Kidney (tissue), 14 donors: Measurements from ENCODE around the gene PRDX6. TPM values are rescaled to one million over a fixed set of nuclear protein-coding genes. Genes with fewer than 3 reads are reported as not detected.

Experiments
- DNase-seq, 5 donors: peaks; one replicate each; pipeline ENCODE4 v3.0.0-alpha.2; 2013 to 2020
- FAIRE-seq: peaks from 2 replicates; lab custom pipeline; 2012; peaks lifted over from hg19 to GRCh38; lab: Jason Lieb, UNC
- H3K27ac ChIP-seq, 2 donors: one replicate each; pipeline ENCODE4 v1.7.0; 2013; ENCODE audit warnings: low read depth in 2 of 2, low read length in 2 of 2, inconsistent platforms in 1 of 2
- H3K27me3 ChIP-seq: one replicate; pipeline ENCODE4 v1.7.1; 2013; ENCODE audit warnings: low read length, inconsistent platforms; ENCODE audit not compliant: control insufficient read depth, insufficient read depth
- H3K36me3 ChIP-seq, 3 donors: one replicate each; pipeline versions ENCODE4 v1.7.0 to v1.7.1; 2013; ENCODE audit warnings: low read length in 3 of 3, control low read depth in 1 of 3, inconsistent platforms in 1 of 3; ENCODE audit not compliant: insufficient read depth in 3 of 3, control insufficient read depth in 2 of 3
- H3K4me1 ChIP-seq, 3 donors: one replicate each; pipeline versions ENCODE4 v1.7.0 to v1.7.1; 2013; ENCODE audit warnings: low read length in 3 of 3, inconsistent platforms in 1 of 3, low read depth in 1 of 3; ENCODE audit not compliant: control insufficient read depth in 2 of 3, insufficient read depth in 2 of 3
- H3K4me3 ChIP-seq, 3 donors: one replicate each; pipeline versions ENCODE4 v1.7.0 to v1.8.1; 2013; ENCODE audit warnings: low read length in 3 of 3, control low read depth in 1 of 3, inconsistent platforms in 1 of 3
- H3K9ac ChIP-seq, 3 donors: one replicate each; pipeline versions ENCODE4 v1.7.0 to v1.7.1; 2013; ENCODE audit warnings: low read length in 3 of 3, control low read depth in 1 of 3, inconsistent platforms in 1 of 3
- H3K9me3 ChIP-seq, 3 donors: one replicate each; pipeline versions ENCODE4 v1.7.0 to v1.7.1; 2013; ENCODE audit warnings: low read length in 3 of 3, control low read depth in 1 of 3, inconsistent platforms in 1 of 3; ENCODE audit not compliant: control insufficient read depth in 2 of 3, insufficient read depth in 1 of 3
- intact Hi-C: fragments of 100-400 bp; cut with DNase I; formaldehyde crosslinking; loops from one replicate; pipeline ENCODE4 v1.11.1; 2022
- polyA plus RNA-seq: library from polyadenylated mRNA; stranded (reverse); fragments of 350-450 nt; fragmentation: Illumina TruSeq; extraction: RNeasy Lipid Tissue Mini Kit (QIAGEN cat#74804); gene quantifications from one replicate; pipeline ENCODE4 v1.2.3, GENCODE V29; 2014; ENCODE audit warnings: low read depth, low replicate concordance; ENCODE audit not compliant: insufficient read depth
- total RNA-seq: library from RNA; stranded (reverse); fragmentation: NEBNext Ultra II Directional; extraction: Animal tissue kit (Norgen Biotek cat#: 25700); gene quantifications from one replicate; pipeline ENCODE4 v1.2.1, GENCODE V29; 2021
- TF ChIP-seq, protein P1 (sequence below): IDR thresholded peaks from 3 replicates; pipeline ENCODE4 v1.5.1; 2012; ENCODE audit warnings: mild to moderate bottlenecking, moderate library complexity, borderline replicate concordance; ENCODE audit not compliant: insufficient read depth; ENCODE audit errors: extremely low read depth
- donor health status: control.
- donor health status: control.
- donor health status: control.
- donor health status: control.
- donor health status: control.
- donor health status: DM: yes; HTN: yes; CAD: no.
- donor health status: Normal renal cell carcinoma (clear cell type).

The PRDX6 gene
- total and polyA plus RNA-seq, 2 donors from 2014 or later = 280 to 563 TPM

DNA sequence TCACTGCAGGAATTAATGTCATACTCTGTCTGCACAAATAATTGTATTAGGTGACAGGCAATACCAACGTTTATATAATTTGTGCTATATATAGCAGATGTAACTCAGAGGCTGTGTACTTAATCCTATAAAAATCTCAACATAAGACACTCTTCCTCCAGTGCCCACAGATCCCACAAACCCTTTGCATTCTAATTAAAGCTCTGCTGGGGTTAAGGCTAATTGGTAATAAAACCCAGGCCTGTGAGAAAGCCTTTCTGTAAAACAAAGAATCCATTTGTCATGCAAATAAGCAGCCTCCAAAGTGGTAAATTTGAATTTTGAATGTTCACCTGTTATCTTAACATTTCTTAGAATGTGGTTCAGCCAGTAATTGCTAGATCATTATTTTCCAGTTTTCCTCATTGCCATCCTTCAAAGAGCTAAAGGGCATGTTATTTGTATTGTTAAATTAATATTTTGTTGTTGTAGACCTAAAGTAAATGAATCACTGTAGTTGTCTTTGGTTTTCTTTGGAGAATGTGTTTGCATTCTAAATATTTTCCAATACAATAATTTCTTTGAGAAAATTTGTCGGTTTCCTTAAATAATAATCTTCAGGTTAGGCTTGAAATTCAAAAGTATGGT, 46.3 kb upstream of the PRDX6 start:
- TF ChIP-seq, protein P1, sequence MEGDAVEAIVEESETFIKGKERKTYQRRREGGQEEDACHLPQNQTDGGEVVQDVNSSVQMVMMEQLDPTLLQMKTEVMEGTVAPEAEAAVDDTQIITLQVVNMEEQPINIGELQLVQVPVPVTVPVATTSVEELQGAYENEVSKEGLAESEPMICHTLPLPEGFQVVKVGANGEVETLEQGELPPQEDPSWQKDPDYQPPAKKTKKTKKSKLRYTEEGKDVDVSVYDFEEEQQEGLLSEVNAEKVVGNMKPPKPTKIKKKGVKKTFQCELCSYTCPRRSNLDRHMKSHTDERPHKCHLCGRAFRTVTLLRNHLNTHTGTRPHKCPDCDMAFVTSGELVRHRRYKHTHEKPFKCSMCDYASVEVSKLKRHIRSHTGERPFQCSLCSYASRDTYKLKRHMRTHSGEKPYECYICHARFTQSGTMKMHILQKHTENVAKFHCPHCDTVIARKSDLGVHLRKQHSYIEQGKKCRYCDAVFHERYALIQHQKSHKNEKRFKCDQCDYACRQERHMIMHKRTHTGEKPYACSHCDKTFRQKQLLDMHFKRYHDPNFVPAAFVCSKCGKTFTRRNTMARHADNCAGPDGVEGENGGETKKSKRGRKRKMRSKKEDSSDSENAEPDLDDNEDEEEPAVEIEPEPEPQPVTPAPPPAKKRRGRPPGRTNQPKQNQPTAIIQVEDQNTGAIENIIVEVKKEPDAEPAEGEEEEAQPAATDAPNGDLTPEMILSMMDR = no peak
- no peaks in the 10 kb centered on the region for H3K27me3 ChIP-seq
- no peak overlapping the region for H3K9ac ChIP-seq
- H3K4me1 ChIP-seq = peaks cover 0 to 6% (median 2%) of the 10 kb centered on the region in 3 donors
- no peak overlapping the region for H3K27ac ChIP-seq
- peak; percentile 29 for FAIRE-seq
- no peak overlapping the region for H3K4me3 ChIP-seq
- intact Hi-C loops = no loop called here
- DNase-seq = no peak
- H3K9me3 ChIP-seq = no peaks in the 10 kb centered on the region
- no peaks in the 10 kb centered on the region for H3K36me3 ChIP-seq

DNA sequence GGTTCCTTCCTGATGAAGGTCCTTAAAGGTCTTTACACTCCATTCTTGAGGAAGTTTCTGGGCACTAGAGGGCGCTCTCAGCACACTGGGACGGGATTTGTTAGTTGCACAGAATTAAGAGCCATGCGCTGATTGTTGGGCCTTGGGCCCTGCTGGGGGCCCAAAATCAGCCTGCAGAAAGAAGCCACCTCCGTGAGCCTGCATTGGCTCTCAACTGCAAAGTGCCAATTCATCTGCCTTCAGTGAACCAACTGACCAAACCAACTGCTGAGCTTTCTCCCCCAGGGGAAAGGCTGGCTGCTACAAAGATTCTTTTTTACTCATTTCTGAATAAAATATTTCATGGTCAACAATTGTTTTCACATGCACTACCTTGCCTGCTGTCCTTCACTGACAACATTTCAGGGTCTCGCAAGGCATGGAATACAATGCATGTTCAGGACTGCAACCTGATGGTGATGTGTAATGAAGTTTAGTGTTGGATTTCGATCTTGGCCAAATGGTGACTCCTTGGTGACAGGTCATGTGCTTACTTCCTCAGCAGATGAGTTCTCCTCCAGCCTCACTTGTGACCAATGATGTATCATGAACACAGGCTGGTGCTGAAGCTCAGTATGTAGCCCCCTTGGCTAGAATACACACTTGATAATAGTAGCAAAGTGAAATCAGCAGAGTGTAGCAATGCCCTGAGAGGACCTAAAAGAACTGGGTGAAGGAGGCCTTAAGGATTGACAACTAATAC, 45.7 kb upstream of the PRDX6 start:
- Histone ChIP-seq H3K9ac (no peak overlapping the region), H3K36me3 (no peaks in the 10 kb centered on the region), H3K4me1 (peaks cover 0 to 6% (median 2%) of the 10 kb centered on the region in 3 donors), H3K4me3 (no peak overlapping the region), H3K27me3 (no peaks in the 10 kb centered on the region), H3K9me3 (no peaks in the 10 kb centered on the region), H3K27ac (no peak overlapping the region)
- intact Hi-C loops = no loop called here
- FAIRE-seq (no peak), DNase-seq (peak; percentile 88 to 96 (median 89))
- TF ChIP-seq, protein P1 = peak; percentile 96

DNA sequence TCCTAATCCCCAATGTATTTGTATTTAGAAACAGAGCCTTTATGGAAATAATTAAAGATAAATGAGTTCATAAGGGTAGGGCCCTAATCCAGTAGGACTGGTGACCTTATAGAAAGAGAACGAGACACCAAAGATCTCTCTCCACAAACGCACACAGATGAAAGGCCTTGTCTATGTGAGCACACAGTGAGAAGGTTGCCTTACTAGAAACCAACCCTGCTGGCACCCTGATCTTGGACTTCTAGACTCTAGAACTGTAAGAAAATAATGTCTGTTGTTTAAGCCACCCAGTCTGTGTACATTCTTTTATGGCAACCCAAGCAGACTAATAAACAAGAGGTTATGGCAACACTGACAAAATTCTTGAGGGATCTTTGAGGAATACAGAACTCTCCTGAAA, 44.8 kb upstream of the PRDX6 start:
- Histone ChIP-seq H3K36me3 (no peaks in the 10 kb centered on the region), H3K4me1 (peaks cover 0 to 6% (median 2%) of the 10 kb centered on the region in 3 donors), H3K9me3 (no peaks in the 10 kb centered on the region), H3K27me3 (no peaks in the 10 kb centered on the region), H3K9ac (no peak overlapping the region), H3K27ac (no peak overlapping the region), H3K4me3 (no peak overlapping the region)
- intact Hi-C loops = no loop called here
- no peak for DNase-seq
- FAIRE-seq = no peak
- TF ChIP-seq, protein P1 = no peak
